Measurements from ENCODE around the gene DGKB.

DNA sequence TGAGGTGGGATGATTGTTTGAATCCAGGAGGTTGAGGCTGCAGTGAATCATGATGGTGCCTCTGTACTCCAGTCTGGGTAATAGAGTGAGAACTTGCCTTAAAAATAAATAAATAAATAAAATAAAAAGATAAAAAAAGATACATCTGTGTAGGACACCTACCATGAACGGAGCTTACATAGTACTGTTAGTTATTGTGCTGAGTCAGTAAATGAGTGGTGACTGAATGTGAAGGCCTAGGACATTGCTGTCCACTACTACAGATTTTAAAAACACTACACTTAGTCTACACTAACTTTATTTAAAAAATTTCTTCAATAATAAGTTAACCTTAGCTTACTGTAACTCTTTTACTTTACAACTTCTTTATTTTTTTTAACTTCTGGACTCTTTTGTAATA, 806.4 kb downstream of the DGKB start:
- TF ChIP-seq, protein P1, sequence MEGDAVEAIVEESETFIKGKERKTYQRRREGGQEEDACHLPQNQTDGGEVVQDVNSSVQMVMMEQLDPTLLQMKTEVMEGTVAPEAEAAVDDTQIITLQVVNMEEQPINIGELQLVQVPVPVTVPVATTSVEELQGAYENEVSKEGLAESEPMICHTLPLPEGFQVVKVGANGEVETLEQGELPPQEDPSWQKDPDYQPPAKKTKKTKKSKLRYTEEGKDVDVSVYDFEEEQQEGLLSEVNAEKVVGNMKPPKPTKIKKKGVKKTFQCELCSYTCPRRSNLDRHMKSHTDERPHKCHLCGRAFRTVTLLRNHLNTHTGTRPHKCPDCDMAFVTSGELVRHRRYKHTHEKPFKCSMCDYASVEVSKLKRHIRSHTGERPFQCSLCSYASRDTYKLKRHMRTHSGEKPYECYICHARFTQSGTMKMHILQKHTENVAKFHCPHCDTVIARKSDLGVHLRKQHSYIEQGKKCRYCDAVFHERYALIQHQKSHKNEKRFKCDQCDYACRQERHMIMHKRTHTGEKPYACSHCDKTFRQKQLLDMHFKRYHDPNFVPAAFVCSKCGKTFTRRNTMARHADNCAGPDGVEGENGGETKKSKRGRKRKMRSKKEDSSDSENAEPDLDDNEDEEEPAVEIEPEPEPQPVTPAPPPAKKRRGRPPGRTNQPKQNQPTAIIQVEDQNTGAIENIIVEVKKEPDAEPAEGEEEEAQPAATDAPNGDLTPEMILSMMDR (IDR thresholded peaks at IDR 0.05), result no peak
- TF ChIP-seq POLR2A (IDR thresholded peaks at IDR 0.05), result no peak

Measured in sigmoid colon (tissue), 3 donors.